ENCODE results near the gene VIPR1. TPM values are rescaled to one million over a fixed set of nuclear protein-coding genes. Genes with fewer than 3 reads are reported as not detected.
"Not testable (repeated sequence)": the region's sequence is repeated elsewhere in the genome, so short reads cannot be mapped to it uniquely, and the experiment has no call there.

The VIPR1 gene
- total RNA-seq, 1 experiment from 2014 or later, result not detected

GRCh38 chr3:42575137-42575741 lies 72.8 kb downstream of the VIPR1 start:
- no peaks in the 10 kb centered on the region for H3K9me3 ChIP-seq (replicated peaks)
- H3K27me3 ChIP-seq (replicated peaks), result no peaks in the 10 kb centered on the region
- H3K36me3 ChIP-seq, result peaks cover 27% of the 10 kb centered on the region
- no peaks in the 10 kb centered on the region; the same call in 1 of the 2 replicates for H3K4me1 ChIP-seq (replicated peaks)
- H3K27ac ChIP-seq, result no peak overlapping the region
- no peak for DNase-seq (ENCODE audit: low read depth in 1 of 2, low spot score in 2 of 2)
- no peak overlapping the region for H3K4me3 ChIP-seq

DNA sequence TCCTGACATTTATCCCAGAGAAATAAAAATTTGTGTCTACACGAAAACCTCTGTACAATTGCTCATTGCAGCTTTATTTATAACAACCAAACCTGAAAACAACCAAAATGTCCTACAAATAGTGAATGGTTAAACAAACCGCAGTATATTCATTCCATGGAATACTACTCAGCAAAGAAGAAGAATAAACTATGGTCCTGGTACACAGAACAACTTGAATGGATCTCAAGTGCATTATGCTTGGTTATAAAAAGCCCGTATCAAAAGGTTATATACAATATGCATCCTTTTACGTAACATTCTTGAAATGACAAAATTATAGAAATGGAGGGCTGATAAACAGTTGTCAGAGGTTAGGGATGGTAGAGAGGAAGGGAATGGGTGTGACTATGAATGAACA lies 75.6 kb downstream of the VIPR1 start:
- peaks cover 12% of the 10 kb centered on the region for H3K4me1 ChIP-seq (replicated peaks)
- no peak overlapping the region for H3K4me3 ChIP-seq
- no peaks in the 10 kb centered on the region for H3K27me3 ChIP-seq (replicated peaks)
- peaks cover 29% of the 10 kb centered on the region for H3K36me3 ChIP-seq
- H3K9me3 ChIP-seq (replicated peaks), result no peaks in the 10 kb centered on the region
- no peak overlapping the region for H3K27ac ChIP-seq
- no peak for DNase-seq (ENCODE audit: low read depth in 1 of 2, low spot score in 2 of 2)

- not testable (repeated sequence) for DNase-seq (ENCODE audit: low read depth in 1 of 2, low spot score in 2 of 2); H3K4me3 ChIP-seq; H3K27ac ChIP-seq; H3K9me3 ChIP-seq (replicated peaks); H3K27me3 ChIP-seq (replicated peaks)
- Histone ChIP-seq H3K4me1 (replicated peaks) (peaks cover 12% of the 10 kb centered on the region), H3K36me3 (peaks cover 23% of the 10 kb centered on the region)
Observed at GRCh38 chr3:42579346-42579745, 76.9 kb downstream of the VIPR1 start.

- Histone ChIP-seq H3K4me1 (replicated peaks) (peaks cover 12% of the 10 kb centered on the region), H3K4me3 (peak overlapping the region; percentile 94), H3K9me3 (replicated peaks) (no peaks in the 10 kb centered on the region), H3K27me3 (replicated peaks) (no peaks in the 10 kb centered on the region), H3K36me3 (peaks cover 23% of the 10 kb centered on the region), H3K27ac (peak overlapping the region; percentile 85)
- no peak for DNase-seq (ENCODE audit: low read depth in 1 of 2, low spot score in 2 of 2)
Observed at GRCh38 chr3:42581400-42581708, 78.9 kb downstream of the VIPR1 start.

DNA sequence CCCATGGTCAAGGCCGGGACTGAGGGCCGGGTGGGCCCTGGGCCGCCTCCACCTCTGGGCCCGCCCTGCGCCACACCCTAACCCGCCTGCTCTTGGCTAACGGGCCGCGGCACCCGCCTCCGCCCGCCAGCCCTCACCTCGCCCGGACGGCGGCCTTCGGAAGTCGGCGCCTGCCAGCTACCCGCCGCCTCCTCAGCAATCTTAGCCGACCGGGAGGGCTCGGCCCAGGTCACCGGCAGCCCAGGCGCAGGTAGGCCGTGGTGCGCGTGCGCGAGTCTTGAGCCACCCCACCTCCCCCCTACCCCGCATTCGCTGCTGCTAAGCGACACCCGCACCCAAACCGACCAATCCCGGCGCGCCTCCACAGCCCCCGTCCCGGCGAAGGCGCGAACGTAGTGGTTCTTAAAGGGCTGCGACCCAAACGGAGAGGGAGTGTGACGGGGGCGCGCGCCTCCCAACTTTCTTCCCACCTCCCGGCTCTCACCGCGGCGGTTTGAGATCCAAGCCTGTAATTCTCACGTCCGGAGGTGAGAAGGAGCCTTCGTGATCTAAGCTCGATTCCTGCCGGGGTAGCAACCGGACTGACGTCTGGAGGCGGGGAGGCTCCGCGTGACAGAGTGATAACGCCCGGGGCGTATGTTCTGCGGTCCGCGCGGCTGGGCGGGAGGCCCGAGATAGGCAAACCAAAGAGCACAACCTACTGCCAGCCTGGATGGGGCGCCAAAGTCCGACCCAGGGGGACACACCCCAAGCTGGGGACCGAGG lies 79.4 kb downstream of the VIPR1 start, which contains the start of gene SEC22C:
Gene SEC22C (minus strand): TSS at position 259 of the 765 bp plus-strand sequence. CDS start 12,921 bp downstream, outside the sequence.
- peaks cover 12% of the 10 kb centered on the region for H3K4me1 ChIP-seq (replicated peaks)
- peak within 1 kb of the TSS; percentile 85 for H3K27ac ChIP-seq
- peak within 1 kb of the TSS; percentile 94 for H3K4me3 ChIP-seq
- no peaks in the 10 kb centered on the region for H3K9me3 ChIP-seq (replicated peaks)
- H3K27me3 ChIP-seq (replicated peaks), result no peaks in the 10 kb centered on the region
- peaks cover 23% of the 10 kb centered on the region for H3K36me3 ChIP-seq
- DNase-seq (ENCODE audit: low read depth in 1 of 2, low spot score in 2 of 2), result peak; percentile 91 to 93

DNA sequence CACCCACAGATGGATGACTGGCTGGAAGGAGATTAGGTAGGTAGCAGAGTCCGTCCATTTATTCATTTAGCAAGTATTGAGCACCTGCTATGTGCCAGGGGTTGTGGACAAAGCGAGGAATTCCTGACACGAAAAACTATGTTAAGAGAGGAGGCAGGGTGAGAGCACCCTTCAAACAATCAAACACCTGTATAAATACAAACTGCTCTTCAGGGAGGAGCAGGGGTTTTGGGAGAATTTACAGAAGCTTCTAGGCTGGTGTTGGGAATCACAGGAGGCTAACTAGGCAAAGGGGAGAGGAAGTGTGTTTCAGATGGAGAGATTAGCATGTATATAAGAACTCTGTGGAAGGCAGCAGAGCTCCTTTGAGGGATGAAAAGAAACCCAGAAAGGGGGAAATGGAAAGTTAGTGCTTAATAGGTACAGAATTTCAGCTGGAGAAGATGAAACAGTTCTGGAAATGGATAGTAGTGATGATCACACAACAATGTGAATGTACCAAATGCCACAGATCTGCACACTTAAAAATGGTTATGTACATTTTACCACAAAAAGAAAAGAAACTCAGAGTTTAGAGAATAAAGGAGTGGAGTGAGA lies 80.1 kb downstream of the VIPR1 start:
- Histone ChIP-seq H3K36me3 (peaks cover 18% of the 10 kb centered on the region), H3K4me3 (peak overlapping the region; percentile 94), H3K4me1 (replicated peaks) (peaks cover 12% of the 10 kb centered on the region), H3K9me3 (replicated peaks) (no peaks in the 10 kb centered on the region), H3K27me3 (replicated peaks) (no peaks in the 10 kb centered on the region), H3K27ac (peak overlapping the region; percentile 85)
- DNase-seq (ENCODE audit: low read depth in 1 of 2, low spot score in 2 of 2), result no peak

Other genes starting within 250 kb of the VIPR1 start
- gene CCK, start 236.5 kb upstream of the VIPR1 start, total RNA-seq (2014; rRNA removed; shearing (Covaris generic)), result not detected in 2 replicates
- not detected in 2 replicates for gene LYZL4, start 92.0 kb upstream of the VIPR1 start, total RNA-seq (2014; rRNA removed; shearing (Covaris generic))
- gene SEC22C, start 79.3 kb downstream of the VIPR1 start, total RNA-seq (2014; rRNA removed; shearing (Covaris generic)), result 66.1 and 78.7 TPM in 2 replicates
- gene SS18L2, start 88.2 kb downstream of the VIPR1 start, total RNA-seq (2014; rRNA removed; shearing (Covaris generic)), result 8.0 and 24.1 TPM in 2 replicates
- gene NKTR, start 98.0 kb downstream of the VIPR1 start, total RNA-seq (2014; rRNA removed; shearing (Covaris generic)), result 14.5 and 33.7 TPM in 2 replicates
- 3.0 and 6.1 TPM in 2 replicates for gene ZBTB47, start 151.1 kb downstream of the VIPR1 start, total RNA-seq (2014; rRNA removed; shearing (Covaris generic))
- not detected in 2 replicates for gene KLHL40, start 182.9 kb downstream of the VIPR1 start, total RNA-seq (2014; rRNA removed; shearing (Covaris generic))
- gene HHATL, start 200.2 kb downstream of the VIPR1 start, total RNA-seq (2014; rRNA removed; shearing (Covaris generic)), result not detected in 2 replicates

All from SJSA1 (cell line).